NCI-H2171 (cell line): ENCODE data around the gene PALLD.
A peak's percentile ranks its signal among the peaks of the same experiment; 100 is the strongest.

Experiments used
- DNase-seq: peaks from one replicate; lab custom pipeline; 2025; lab: John Stamatoyannopoulos, UW

PALLD gene

DNA sequence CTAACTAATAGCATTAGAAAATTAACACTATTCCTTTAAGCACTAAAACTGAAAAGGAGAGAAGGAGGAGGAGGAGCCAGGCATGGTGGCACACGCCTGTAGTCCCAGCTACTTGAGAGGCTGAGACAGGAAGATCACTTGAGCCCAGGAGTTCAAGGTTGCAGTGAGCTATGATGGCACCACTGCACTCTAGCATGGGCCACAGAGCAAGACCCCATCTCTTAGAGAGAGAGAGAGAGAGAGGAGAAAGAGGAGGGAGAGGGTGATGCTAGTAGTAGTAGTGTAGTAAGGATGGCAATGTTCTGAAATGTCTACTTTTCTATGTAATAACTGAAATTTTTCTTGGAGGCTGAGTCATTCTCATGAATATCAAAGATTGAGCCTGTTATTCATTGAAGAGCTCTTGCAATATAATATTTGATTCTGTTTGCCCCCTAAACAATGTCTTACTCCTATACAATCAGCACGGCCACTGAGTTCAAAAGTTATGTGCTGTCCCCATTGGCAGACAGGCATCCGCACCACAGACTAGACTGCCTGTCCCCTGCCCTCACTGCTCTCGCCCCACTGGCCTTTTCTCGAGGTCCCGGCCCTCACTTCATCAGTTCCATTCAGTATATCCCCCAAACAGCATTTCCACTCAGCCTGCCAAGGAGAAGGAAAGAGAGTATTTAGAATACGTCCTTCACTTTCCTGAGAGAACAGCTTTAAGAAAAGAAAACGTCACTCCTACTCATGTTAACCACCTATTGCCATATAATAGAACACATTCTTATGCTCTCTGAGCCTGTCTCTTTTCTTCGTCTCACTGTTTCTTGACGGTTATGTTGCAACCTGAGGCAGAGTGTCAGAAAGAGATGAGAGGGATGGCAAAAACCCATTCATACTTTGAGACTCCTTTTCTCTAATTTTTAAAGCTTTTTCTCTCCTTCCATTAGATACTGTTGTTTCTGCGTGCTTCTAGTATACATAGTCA, 238.1 kb downstream of the PALLD start:
- no peak for DNase-seq

DNA sequence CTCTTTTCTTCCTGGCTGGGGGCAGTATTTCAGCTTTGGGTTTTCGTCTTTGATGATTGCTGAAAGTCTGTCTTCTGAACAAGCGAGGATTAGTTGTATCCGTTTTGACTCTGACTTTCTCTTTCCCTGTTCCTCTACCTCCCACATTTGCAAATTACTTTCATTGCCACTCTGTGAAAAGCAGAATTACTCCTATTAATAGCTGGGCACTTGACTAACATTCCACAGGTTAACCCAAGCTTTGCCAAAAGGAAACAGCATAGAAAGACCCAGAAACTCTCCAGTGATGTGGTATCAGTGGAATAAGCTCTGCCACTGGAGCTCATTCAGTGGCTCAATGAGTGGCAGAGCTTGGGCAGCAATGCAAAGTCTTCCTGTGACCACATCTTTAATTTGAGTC, 238.9 kb downstream of the PALLD start:
- DNase-seq = no peak

DNA sequence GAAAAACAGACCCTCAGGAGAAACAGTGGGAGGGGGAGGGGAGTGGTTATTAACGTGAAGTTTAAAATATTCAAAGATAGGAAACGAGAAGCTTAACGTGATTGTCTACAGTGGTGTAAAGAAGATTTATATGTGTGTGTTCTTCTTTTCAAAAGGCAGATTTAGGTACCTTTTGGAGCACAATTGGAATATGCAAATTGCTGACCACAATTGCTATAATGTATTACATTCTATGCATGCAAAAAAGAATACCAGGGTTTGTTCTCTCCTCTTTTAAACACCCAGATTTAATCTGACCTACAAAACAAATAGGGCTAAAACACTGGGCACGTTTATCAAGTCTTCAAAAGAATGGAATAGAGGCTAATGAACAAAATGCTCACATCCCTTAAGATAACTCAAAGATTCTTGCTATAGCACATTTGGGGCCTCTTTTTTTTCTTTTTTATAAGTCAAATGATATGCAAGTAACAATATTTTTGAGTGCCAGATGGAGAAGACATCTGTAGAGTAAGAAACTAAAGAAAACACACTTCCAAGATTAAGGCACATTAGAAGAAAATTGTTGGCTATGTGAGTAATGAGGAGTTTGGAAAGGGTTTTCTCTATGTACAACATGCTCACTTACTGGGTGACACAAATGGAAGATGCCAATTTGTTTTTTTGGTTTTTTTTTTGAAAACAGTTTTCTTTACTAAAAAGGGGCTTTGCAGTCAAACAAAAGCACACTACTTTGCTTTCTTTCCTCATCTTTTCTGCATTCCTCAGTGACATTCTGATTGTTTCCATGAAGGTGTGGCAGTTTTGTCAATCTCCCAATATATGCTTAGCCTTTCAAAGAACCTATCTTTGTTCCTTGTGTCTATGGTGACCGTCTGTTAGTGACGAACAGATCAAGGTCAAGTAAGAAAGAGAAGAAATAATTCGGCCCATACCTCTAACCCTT, 240.3 kb downstream of the PALLD start:
- DNase-seq = no peak

DNA sequence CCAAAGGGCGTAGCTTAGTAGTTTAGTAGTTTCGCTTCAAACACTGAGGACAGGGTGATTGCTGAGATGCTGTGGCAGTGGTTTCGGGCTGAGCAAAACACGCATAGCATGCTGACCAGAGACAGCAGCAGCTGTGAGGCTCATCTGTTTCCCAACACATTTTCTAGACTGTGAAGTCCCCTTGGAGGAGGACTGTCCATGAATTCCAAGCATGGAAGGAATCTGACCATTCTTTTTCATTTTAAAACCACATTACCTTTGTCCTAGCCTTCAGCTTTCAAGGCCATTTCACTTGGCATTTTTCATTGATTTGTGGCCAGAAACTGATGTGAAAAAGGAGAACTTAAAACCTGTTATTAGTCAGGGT, 240.9 kb downstream of the PALLD start:
- no peak for DNase-seq

- no peak for DNase-seq
Measured at GRCh38 chr4:168739886-168740285, 243.0 kb downstream of the PALLD start.

DNA sequence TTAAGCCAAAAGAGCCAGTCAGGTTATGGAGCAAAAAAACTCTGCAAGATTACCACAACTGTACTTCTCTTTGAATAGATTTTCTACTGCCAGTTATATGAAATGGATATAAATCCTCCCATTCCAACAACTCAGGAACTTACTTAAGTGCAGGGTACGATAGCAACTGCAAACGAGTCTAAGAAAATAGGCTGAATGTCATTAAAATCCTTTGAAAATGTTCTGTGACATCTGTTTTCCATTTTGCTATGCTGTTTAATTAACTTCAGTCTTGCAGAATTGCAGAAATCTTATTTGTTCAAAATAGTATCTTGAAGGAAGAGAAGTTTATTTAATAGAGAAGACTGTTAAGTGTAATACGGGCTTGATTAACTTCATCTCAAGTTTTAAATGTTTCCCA, 243.8 kb downstream of the PALLD start:
- no peak for DNase-seq

DNA sequence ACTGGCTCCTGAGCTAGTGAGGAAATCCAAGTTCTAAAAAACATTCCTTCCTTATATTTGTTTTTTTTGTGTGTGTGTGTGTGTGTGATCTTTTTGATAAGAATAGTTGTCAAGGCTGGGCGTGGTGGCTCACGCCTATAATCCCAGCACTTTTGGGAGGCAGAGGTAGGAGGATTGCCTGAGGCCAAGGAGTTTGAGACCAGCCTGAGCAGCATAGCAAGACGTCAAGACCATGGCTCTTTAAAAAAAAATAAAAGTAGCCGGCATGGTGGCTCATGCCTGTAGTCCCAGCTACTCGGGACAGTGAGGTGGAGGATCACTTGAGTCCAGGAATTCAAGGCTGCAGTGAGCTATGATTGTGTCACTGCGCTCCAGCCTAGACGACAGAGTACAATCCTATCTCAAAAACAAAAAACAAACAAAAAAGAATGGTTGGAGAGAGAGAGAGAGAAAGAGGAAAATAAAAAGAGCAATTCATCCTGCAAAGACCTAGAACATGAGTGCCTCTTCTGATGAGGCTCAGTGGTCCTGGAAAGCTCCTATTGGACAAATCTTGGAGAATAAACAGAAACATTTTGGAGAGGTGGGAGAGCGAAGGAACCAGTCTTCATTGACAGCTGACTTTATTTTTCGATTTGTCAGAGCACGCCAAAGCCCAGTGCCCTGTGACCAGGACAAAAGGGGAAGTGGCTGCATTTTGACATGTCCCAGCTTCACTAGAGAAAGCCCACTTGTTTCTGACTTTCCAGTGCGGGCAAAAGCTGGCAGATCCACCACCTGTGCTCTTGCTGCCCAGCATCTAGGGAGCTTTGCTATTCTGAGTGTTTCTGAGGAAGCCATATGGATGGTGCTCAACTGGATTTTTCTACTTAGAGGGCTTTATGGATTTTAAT, 244.7 kb downstream of the PALLD start:
- DNase-seq = no peak

- DNase-seq = peak; percentile 21
Measured at GRCh38 chr4:168743131-168743530, 246.3 kb downstream of the PALLD start.

DNA sequence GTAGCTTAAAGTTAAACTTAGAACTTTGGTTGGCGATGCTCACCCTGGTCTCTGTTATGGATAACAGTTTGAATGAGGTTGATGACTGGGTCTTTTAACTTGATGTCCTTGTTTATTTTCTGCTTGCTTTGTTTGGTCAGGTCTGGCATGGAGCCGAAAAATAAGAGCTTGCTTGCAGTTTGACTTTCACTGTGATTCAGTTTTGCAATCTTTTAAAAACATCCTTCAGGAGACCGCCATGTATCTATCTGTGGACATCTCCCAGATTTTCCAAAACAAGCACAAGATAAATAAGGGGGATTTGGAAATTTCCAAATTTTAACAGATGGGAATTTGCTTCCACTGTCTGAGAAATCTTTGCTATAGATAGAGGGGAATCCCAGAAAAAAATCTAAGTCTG, 246.7 kb downstream of the PALLD start:
- DNase-seq = no peak

GRCh38 chr4:168744021-168744420, 247.2 kb downstream of the PALLD start:
- DNase-seq = no peak

- no peak for DNase-seq
Measured at GRCh38 chr4:168748807-168749206, 252.0 kb downstream of the PALLD start.

- DNase-seq = no peak
Measured at GRCh38 chr4:168751263-168752225, 254.7 kb downstream of the PALLD start.

GRCh38 chr4:168755598-168756477, 259.0 kb downstream of the PALLD start:
- DNase-seq = no peak

GRCh38 chr4:168757500-168757899, 260.6 kb downstream of the PALLD start:
- no peak for DNase-seq

DNA sequence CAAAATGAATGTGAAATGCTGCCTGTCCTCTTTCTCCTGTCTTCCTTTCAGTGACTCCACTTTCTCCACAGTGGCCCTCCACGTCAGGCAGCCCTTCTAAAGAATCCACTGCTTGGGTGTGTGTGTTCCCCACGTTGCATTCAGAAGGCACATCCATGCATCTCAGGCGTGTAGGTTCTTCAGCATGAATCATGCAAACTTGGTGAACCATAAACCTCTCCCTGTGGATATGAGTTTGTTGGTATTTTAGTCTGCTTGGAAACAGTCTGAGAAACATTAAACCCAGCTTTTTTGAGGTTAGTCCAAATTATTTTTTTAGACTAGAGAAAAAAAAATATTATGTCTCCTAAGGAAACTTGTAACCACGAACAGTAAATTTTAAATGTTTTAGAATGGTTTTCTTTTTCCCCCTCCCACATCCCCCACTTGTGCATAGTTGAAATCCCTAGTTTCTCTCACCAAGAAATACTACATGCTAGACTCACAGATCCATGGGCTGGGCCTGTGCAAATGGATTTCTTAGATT, 261.6 kb downstream of the PALLD start:
- DNase-seq = no peak

- no peak for DNase-seq
Measured at GRCh38 chr4:168759321-168759720, 262.5 kb downstream of the PALLD start.

- DNase-seq = no peak
Measured at GRCh38 chr4:168759959-168760527, 263.2 kb downstream of the PALLD start.

- DNase-seq = no peak
Measured at GRCh38 chr4:168761066-168761465, 264.2 kb downstream of the PALLD start.

- DNase-seq = no peak
Measured at GRCh38 chr4:168765322-168765721, 268.5 kb downstream of the PALLD start.
